Measurements from ENCODE around the gene YY2. TPM values are rescaled to one million over a fixed set of nuclear protein-coding genes. Genes with fewer than 3 reads are reported as not detected.

Gene YY2
- total RNA-seq, 1 donor from 2014 or later = 0.35 TPM

DNA sequence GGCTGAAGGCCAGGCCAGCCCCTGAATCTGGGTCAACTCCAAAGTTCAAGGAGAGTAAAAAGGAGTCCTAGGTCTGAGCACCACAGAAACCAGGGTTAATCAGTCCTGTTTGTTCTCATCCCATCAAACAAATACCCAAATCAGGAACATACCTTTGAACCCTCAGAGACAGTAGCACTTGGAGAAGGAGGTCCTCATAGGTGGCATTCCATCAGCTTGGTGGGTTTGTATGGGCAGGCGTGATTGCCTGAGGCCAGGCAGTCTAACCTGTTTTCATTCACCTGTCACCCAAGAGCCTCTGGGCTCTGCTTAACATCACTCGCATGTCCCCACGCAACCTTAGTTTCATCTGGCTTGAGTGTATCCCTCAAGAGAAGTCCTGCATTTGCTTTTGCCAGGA lies 33.9 kb upstream of the YY2 start:
- no peak for DNase-seq (ENCODE audit: low read depth)
- no peak overlapping the region for H3K4me3 ChIP-seq (ENCODE audit: low read depth, low read length)
- TF ChIP-seq, protein P1, sequence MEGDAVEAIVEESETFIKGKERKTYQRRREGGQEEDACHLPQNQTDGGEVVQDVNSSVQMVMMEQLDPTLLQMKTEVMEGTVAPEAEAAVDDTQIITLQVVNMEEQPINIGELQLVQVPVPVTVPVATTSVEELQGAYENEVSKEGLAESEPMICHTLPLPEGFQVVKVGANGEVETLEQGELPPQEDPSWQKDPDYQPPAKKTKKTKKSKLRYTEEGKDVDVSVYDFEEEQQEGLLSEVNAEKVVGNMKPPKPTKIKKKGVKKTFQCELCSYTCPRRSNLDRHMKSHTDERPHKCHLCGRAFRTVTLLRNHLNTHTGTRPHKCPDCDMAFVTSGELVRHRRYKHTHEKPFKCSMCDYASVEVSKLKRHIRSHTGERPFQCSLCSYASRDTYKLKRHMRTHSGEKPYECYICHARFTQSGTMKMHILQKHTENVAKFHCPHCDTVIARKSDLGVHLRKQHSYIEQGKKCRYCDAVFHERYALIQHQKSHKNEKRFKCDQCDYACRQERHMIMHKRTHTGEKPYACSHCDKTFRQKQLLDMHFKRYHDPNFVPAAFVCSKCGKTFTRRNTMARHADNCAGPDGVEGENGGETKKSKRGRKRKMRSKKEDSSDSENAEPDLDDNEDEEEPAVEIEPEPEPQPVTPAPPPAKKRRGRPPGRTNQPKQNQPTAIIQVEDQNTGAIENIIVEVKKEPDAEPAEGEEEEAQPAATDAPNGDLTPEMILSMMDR (conservative IDR thresholded peaks at IDR 0.05; ENCODE audit: low read depth, low read length) = no peak

DNA sequence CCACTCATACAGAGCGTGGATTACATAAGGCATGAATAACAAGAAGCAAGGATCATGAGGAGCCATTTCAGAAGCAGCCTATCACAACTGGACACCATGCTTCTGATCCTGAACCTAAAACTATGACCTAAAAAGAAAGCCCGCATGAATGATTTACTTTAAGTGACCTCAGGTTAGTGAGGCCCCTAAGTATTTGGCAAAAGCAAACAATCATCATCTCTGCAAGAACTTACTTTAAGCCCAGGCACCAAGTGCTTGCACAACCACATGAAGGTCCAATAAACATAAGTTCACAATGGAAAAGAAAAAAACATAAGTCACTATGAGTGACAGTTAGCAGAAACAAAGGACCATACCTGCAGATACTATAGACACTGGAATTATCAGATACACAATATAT lies 24.3 kb upstream of the YY2 start:
- no peak overlapping the region for H3K4me3 ChIP-seq (ENCODE audit: low read depth, low read length)
- DNase-seq (ENCODE audit: low read depth) = no peak
- TF ChIP-seq, protein P1 (conservative IDR thresholded peaks at IDR 0.05; ENCODE audit: low read depth, low read length) = no peak

DNA sequence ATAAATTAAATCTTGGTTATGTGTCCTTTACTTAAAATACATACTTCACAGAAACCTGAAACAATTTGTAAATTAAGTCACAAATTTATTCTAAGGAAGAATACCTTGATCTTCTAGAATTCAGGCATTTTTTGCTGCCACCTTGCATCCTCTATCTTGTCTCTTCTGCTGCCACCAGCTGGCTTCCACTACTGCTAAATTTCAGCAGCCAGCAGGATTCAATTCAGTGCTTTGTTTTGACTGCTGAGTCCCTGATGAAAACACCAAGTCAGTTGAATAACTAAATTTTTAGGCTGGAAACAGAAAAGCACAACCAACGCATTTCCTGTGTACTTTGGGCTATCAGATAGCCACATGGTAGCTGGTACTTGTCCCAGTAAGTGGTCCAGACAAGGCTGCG lies 18.7 kb upstream of the YY2 start:
- TF ChIP-seq, protein P1 (conservative IDR thresholded peaks at IDR 0.05; ENCODE audit: low read depth, low read length) = no peak
- no peak for DNase-seq (ENCODE audit: low read depth)

DNA sequence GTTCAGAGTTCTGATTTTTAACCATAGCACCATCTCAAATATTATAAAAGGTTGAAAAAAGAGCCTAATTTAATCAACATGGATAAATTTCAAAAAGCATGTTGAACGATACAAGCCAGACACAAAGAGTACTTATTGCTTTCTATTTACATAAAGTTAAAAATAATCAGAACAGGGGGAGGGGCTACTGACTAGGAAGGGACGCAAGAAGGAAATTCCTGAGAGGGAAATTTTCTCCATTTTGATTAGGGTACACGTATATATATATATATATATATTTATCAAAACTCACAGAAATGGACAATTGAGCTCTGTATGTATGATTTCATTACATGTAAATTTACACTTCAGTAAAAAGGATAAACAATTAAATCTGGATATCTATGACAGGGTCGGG lies 16.9 kb upstream of the YY2 start:
- H3K4me3 ChIP-seq (ENCODE audit: low read depth, low read length) = peak overlapping the region; percentile 72
- no peak for DNase-seq (ENCODE audit: low read depth)
- TF ChIP-seq, protein P1 (conservative IDR thresholded peaks at IDR 0.05; ENCODE audit: low read depth, low read length) = no peak

More for the DNA sequence above, 18.7 kb upstream of the YY2 start:
- H3K4me3 ChIP-seq (ENCODE audit: low read depth, low read length) = no peak overlapping the region

DNA sequence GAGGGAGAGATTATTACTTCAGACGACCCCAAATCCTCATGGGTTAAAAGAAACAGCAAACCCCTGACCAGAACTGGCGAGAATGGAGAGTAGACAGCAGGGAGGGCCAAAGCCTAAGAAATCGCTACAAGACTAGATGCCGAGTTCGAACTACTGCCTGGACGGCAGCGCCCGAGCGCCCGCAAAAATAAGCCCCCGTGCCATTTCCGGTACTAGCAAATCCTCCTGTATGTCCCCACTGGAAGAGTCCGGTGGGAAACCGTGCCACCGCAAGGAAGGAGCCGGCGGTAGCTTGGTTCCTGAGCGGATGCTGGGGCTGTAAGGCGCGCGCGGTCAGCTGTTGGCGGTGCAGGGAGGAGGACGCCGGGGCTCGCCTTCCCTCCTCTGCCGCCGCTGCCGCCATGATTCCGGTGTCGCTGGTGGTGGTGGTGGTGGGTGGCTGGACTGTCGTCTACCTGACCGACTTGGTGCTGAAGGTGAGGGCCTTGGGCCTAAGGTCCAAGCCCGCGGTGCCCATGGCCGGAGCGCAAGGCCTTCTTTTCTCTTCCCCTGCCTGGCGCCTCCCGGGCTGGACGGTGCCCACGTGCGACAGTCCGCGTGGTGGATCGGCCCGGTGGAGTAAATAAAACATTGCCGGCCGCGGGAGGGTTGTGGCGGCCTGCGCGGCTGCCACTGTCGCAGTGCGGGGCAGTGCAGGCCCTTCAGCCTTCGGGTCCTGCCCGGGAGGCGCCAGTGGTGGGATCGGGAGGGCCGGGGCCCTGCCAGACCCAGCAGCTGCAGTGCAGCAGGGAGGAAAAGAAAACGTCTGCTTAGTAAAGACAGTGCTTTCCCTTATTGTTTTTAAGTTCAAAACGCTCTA lies 16.2 kb upstream of the YY2 start, which contains the start of gene MBTPS2:
TSS of gene MBTPS2 (plus strand) at position 284 of the 859 bp plus-strand sequence. CDS start at position 402, 118 bp downstream.
- peak within 1 kb of the TSS; percentile 72 for H3K4me3 ChIP-seq (ENCODE audit: low read depth, low read length)
- TF ChIP-seq, protein P1 (conservative IDR thresholded peaks at IDR 0.05; ENCODE audit: low read depth, low read length) = peak; percentile 26
- peak; percentile 47 for DNase-seq (ENCODE audit: low read depth)

DNA sequence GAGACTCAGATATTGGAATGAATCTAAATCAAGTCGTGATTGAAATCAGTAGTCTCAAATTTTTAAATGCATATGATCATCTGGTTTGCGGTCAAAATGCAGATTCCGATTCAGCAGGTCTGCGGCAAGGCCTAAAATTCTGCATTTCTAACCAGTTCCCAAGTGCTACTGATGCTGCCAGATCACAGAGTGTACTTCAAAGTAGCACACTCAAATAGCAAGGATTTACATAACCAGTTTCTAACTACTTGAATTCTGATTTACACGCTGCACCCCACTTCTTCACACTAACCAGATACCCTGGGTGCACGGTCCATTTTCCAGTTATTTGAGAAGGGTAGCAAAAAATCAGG lies 15.6 kb upstream of the YY2 start:
- TF ChIP-seq, protein P1 (conservative IDR thresholded peaks at IDR 0.05; ENCODE audit: low read depth, low read length) = no peak
- DNase-seq (ENCODE audit: low read depth) = no peak
- peak overlapping the region; percentile 72 for H3K4me3 ChIP-seq (ENCODE audit: low read depth, low read length)

DNA sequence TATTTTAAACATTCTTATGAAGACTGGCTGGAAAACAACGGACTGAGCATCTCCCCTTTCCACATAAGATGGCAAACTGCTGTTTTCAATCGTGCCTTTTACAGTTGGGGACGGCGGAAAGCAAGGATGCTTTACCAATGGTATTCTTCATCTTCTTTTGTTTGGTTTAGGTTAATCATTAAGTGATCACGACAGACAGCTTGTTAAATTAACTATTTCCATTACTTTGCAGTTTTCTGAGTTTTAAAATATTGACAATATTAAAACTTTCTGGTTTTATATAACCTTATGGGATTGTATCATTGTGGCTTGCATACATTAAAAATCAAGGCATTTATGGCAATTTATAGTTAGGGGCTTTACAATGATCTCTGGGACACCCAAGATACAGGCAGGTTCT lies 12.6 kb upstream of the YY2 start:
- TF ChIP-seq, protein P1 (conservative IDR thresholded peaks at IDR 0.05; ENCODE audit: low read depth, low read length) = no peak
- no peak for DNase-seq (ENCODE audit: low read depth)
- no peak overlapping the region for H3K4me3 ChIP-seq (ENCODE audit: low read depth, low read length)

All from epithelial cell of proximal tubule (primary cell).